Immature natural killer cell (primary cell): ENCODE results near the gene GALP. TPM values are rescaled to one million over a fixed set of nuclear protein-coding genes. Genes with fewer than 3 reads are reported as not detected.
"Not testable (repeated sequence)": the region's sequence is repeated elsewhere in the genome, so short reads cannot be mapped to it uniquely, and the experiment has no call there.

Experiments used
- DNase-seq, 3 donors: peaks; one replicate each; pipeline ENCODE4 v3.0.0; 2022; ENCODE audit warnings: mixed read lengths in 1 of 3
- H3K27ac Mint-ChIP-seq, 6 donors: one replicate each; pipeline ENCODE4 v1.8.0; 2020; ENCODE audit warnings: mixed read lengths in 6 of 6, mild to moderate bottlenecking in 5 of 6, inconsistent platforms in 4 of 6, moderate library complexity in 3 of 6
- H3K27me3 Mint-ChIP-seq, 3 donors: one replicate each; pipeline ENCODE4 v1.8.0; 2020 to 2021; ENCODE audit warnings: low read depth in 3 of 3, mild to moderate bottlenecking in 3 of 3, mixed read lengths in 3 of 3, moderate library complexity in 3 of 3, inconsistent platforms in 1 of 3
- H3K36me3 Mint-ChIP-seq, 3 donors: one replicate each; pipeline ENCODE4 v1.8.0; 2020; ENCODE audit warnings: mixed read lengths in 3 of 3, inconsistent platforms in 2 of 3, mild to moderate bottlenecking in 2 of 3
- H3K4me1 Mint-ChIP-seq, 2 donors: one replicate each; pipeline ENCODE4 v1.8.0; 2020; ENCODE audit warnings: inconsistent platforms in 2 of 2, mild to moderate bottlenecking in 2 of 2, mixed read lengths in 2 of 2, moderate library complexity in 1 of 2
- H3K4me3 Mint-ChIP-seq, 5 donors: one replicate each; pipeline ENCODE4 v1.8.0; 2020; ENCODE audit warnings: mild to moderate bottlenecking in 5 of 5, mixed read lengths in 5 of 5, inconsistent platforms in 3 of 5, moderate library complexity in 3 of 5
- H3K9me3 Mint-ChIP-seq, 6 donors: one replicate each; pipeline ENCODE4 v1.8.0; 2020; ENCODE audit warnings: mild to moderate bottlenecking in 6 of 6, mixed read lengths in 6 of 6, inconsistent platforms in 4 of 6, moderate library complexity in 3 of 6
- polyA plus RNA-seq, 3 donors: library from polyadenylated mRNA; unstranded; fragments of 300-500 nt; fragmentation: Illumina TruSeq; gene quantifications; one replicate each; pipeline ENCODE4 v1.2.3, GENCODE V29; 2021

The GALP gene
- not detected for polyA plus RNA-seq

DNA sequence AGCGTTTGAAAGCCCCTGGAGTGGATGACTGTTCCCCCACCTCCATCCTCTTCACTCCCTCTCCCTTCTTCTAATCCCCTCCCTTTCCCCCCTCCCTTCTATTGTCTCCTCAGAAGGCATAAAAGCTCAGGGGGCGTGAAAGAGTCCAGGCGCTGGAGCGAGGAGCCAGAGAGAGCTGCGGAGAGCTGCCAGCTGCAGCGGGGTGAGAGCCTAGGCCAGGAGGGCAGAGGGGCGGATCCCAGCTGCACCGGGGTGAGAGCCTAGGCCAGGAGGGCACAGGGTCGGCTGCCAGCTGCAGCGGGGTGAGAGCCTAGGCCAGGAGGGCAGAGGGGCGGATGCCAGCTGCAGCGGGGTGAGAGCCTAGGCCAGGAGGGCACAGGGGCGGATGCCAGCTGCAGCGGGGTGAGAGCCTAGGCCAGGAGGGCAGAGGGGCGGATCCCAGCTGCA is at the start of gene GALP:
GALP (plus strand) TSS at position 148 of the 447 bp plus-strand sequence. CDS start 1,101 bp downstream, outside the sequence.
- not testable (repeated sequence) for DNase-seq, H3K4me3 Mint-ChIP-seq, H3K27me3 Mint-ChIP-seq, H3K4me1 Mint-ChIP-seq, H3K9me3 Mint-ChIP-seq, H3K36me3 Mint-ChIP-seq, H3K27ac Mint-ChIP-seq

DNA sequence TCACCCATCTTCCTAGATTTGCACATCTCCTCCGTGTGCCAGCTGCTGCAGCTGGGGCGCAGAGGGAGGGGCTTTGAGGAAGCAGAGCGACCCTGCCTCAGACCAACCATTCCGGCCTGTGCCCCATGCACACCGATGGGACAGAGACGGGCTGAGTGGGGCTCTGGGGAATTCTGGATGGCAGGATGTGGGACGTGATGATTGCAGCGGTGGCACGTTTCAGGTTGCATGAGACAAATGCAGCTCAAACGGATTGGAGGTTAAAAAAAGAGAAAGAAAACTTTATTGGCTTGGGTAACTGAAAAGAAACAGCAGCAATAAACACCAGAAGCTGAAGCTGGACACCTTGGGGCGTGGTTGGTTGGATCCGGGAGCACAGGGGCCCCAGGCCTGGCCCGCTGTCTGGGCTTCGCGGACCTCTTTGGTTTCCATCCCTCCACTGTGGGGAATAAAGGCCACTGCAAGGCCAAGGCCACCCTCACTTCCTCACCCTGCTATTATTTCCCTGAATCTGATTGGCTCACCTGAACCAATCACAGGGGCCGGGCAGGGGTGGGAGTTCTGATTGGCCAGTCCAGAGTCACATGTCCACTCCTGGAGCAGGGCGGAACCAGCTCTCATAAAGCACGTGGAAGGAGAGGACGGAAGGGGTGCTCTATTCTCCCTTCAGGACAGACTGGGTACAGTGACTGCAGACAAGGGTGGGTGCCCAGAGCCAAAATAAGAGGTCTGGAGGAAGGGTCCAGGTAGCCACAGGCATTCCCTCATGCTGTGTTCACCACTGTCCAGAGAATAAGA is 48.6 kb upstream of the GALP start:
- H3K4me3 Mint-ChIP-seq = no peak overlapping the region
- H3K9me3 Mint-ChIP-seq = no peaks in the 10 kb centered on the region
- no peak for DNase-seq
- H3K27ac Mint-ChIP-seq = no peak overlapping the region
- peaks cover 2% of the 10 kb centered on the region in 2 donors for H3K4me1 Mint-ChIP-seq
- H3K36me3 Mint-ChIP-seq = peaks cover 0 to 3% (median 0%) of the 10 kb centered on the region in 3 donors
- peaks cover 0 to under 1% (median 0%) of the 10 kb centered on the region in 3 donors for H3K27me3 Mint-ChIP-seq

DNA sequence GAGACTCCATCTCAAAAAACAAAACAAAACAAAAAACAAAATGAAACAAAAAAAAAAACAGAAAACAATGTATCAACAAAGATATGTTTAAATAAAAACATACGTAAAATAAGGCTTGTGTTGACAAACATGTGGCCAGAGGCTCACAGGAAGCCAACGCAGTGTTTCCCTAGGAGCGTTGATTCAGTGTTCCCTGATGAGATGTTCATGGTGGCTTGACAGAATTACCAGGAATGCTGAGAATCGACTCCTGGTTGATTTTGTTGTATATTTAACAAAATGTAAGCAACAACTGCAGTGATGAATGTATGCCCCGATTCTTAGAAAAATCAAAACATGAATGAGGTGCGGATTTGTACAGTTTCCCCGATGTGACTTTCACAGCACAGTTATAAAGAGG is 45.8 kb upstream of the GALP start:
- no peaks in the 10 kb centered on the region for H3K4me1 Mint-ChIP-seq
- H3K27ac Mint-ChIP-seq = no peak overlapping the region
- H3K36me3 Mint-ChIP-seq = peaks cover 0 to 3% (median 0%) of the 10 kb centered on the region in 3 donors
- DNase-seq = no peak
- no peaks in the 10 kb centered on the region for H3K27me3 Mint-ChIP-seq
- H3K9me3 Mint-ChIP-seq = no peaks in the 10 kb centered on the region
- no peak overlapping the region for H3K4me3 Mint-ChIP-seq

GRCh38 chr19:56131651-56132050 is 44.2 kb upstream of the GALP start:
- H3K36me3 Mint-ChIP-seq = peaks cover 0 to 3% (median 0%) of the 10 kb centered on the region in 3 donors
- no peak overlapping the region for H3K4me3 Mint-ChIP-seq
- H3K4me1 Mint-ChIP-seq = no peaks in the 10 kb centered on the region
- no peak for DNase-seq
- H3K27me3 Mint-ChIP-seq = no peaks in the 10 kb centered on the region
- no peaks in the 10 kb centered on the region for H3K9me3 Mint-ChIP-seq
- no peak overlapping the region for H3K27ac Mint-ChIP-seq

GRCh38 chr19:56132316-56132822 is 43.4 kb upstream of the GALP start:
- Mint-ChIP-seq H3K4me1 (no peaks in the 10 kb centered on the region), H3K36me3 (peaks cover 0 to 3% (median 0%) of the 10 kb centered on the region in 3 donors), H3K27ac (no peak overlapping the region), H3K4me3 (no peak overlapping the region), H3K9me3 (no peaks in the 10 kb centered on the region), H3K27me3 (no peaks in the 10 kb centered on the region)
- no peak for DNase-seq

DNA sequence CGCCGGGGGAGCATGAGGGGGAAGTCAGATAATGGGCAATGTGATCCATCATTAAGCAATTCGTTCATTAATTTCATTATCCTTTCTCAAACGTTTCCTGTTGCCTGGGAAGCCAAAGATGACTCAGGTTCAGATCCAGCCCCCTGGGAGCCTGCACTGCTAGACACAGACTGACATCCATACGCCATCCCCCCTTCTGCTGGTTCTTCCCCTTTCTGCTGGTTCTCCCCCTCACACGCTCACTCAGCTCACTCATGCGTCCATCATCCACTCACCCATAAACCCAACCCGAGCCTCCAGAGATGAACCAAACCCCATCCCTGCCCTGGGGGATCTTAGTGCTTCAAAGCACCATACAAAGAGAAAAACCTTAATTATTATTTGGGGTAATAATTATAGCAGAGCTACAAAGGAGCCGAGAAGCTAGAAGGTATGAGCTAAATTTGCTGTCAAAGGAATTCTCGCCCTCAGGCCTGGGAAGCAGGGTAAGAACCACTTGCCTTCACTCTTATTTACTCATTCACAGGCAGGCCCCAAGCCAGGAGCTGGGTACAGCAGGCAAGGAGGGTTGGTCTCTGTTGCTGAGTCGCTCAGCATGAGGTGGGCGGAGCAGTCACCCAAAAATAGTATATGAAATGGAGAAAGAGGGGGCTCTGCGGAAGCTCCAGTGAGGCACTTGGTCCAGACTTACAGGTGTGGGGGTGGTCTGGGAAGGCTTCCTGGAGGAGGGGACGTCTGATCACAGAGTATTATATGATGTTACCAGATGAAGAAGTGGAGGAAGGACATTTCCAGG is 41.8 kb upstream of the GALP start:
- peaks cover under 1 to 2% of the 10 kb centered on the region in 2 donors for H3K4me1 Mint-ChIP-seq
- no peak overlapping the region for H3K4me3 Mint-ChIP-seq
- peaks cover 0 to 3% (median 0%) of the 10 kb centered on the region in 3 donors for H3K36me3 Mint-ChIP-seq
- no peaks in the 10 kb centered on the region for H3K27me3 Mint-ChIP-seq
- H3K9me3 Mint-ChIP-seq = no peaks in the 10 kb centered on the region
- DNase-seq = no peak
- H3K27ac Mint-ChIP-seq = no peak overlapping the region

DNA sequence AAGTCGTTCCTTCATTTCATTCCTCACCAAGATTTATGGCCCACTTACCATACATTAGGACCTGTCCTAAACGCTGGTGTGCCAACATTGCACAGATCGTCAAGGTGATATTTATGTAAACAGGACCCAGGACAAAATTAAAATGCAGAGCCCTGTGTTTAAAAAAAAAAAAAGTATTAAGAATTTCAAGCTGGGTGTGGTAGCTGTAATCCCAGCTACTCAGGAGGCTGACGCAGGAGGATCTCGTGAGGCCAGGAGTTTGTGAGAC is 41.2 kb upstream of the GALP start:
- no peaks in the 10 kb centered on the region for H3K9me3 Mint-ChIP-seq
- peaks cover 0 to 3% (median 0%) of the 10 kb centered on the region in 3 donors for H3K36me3 Mint-ChIP-seq
- peaks cover 4 to 8% of the 10 kb centered on the region in 2 donors for H3K4me1 Mint-ChIP-seq
- no peak overlapping the region for H3K4me3 Mint-ChIP-seq
- H3K27me3 Mint-ChIP-seq = no peaks in the 10 kb centered on the region
- DNase-seq = no peak
- H3K27ac Mint-ChIP-seq = no peak overlapping the region

DNA sequence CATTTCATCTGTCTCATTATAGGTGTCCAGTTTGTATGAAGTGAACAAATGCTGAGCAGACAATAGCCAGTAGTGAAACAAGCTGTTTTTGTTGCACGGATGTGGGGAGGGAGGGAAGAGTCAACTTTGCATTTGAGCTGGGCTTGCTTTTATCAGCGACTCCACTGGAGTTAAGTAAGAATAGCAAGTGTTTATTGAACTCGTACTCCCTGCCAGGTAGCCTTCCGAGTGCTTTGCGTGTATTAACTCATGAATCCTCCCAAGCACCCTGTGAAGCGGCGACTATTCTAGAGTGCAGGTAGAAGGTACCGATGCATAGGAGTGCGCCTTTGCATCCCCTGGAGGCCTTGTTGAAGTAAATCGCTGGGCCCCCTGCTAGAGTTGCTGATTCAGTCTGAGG is 39.4 kb upstream of the GALP start:
- no peak for DNase-seq
- H3K9me3 Mint-ChIP-seq = no peaks in the 10 kb centered on the region
- H3K36me3 Mint-ChIP-seq = peaks cover 0 to 3% (median 0%) of the 10 kb centered on the region in 3 donors
- H3K27me3 Mint-ChIP-seq = peaks cover 7 to 11% (median 7%) of the 10 kb centered on the region in 3 donors
- peaks cover 16 to 23% of the 10 kb centered on the region in 2 donors for H3K4me1 Mint-ChIP-seq
- H3K27ac Mint-ChIP-seq = no peak overlapping the region
- H3K4me3 Mint-ChIP-seq = no peak overlapping the region

GRCh38 chr19:56137405-56137804 is 38.4 kb upstream of the GALP start:
- DNase-seq = no peak
- Mint-ChIP-seq H3K4me1 (peaks cover 22 to 30% of the 10 kb centered on the region in 2 donors), H3K36me3 (no peaks in the 10 kb centered on the region), H3K4me3 (no peak overlapping the region), H3K27ac (no peak overlapping the region), H3K9me3 (no peaks in the 10 kb centered on the region), H3K27me3 (peaks cover 11 to 12% (median 12%) of the 10 kb centered on the region in 3 donors)

- no peak overlapping the region for H3K27ac Mint-ChIP-seq
- no peaks in the 10 kb centered on the region for H3K36me3 Mint-ChIP-seq
- DNase-seq = no peak
- peak overlapping the region in 2 of 5 donors; percentile 4 to 76 for H3K4me3 Mint-ChIP-seq
- peaks cover 22 to 30% of the 10 kb centered on the region in 2 donors for H3K4me1 Mint-ChIP-seq
- H3K9me3 Mint-ChIP-seq = no peaks in the 10 kb centered on the region
- H3K27me3 Mint-ChIP-seq = peaks cover 12 to 13% (median 12%) of the 10 kb centered on the region in 3 donors
Measured at GRCh38 chr19:56138069-56138468, 37.7 kb upstream of the GALP start.

GRCh38 chr19:56139847-56140582 is 35.8 kb upstream of the GALP start:
- peaks cover 12 to 13% (median 12%) of the 10 kb centered on the region in 3 donors for H3K27me3 Mint-ChIP-seq
- peaks cover 24 to 36% of the 10 kb centered on the region in 2 donors for H3K4me1 Mint-ChIP-seq
- H3K36me3 Mint-ChIP-seq = no peaks in the 10 kb centered on the region
- peak overlapping the region; percentile 88 to 99 (median 90) for H3K4me3 Mint-ChIP-seq
- H3K27ac Mint-ChIP-seq = peak overlapping the region; percentile 86 to 98 (median 92)
- H3K9me3 Mint-ChIP-seq = no peaks in the 10 kb centered on the region
- no peak for DNase-seq

- peak within 1 kb of the TSS; percentile 88 to 99 (median 90) for H3K4me3 Mint-ChIP-seq
- H3K9me3 Mint-ChIP-seq = no peaks in the 10 kb centered on the region
- peaks cover 24 to 36% of the 10 kb centered on the region in 2 donors for H3K4me1 Mint-ChIP-seq
- H3K36me3 Mint-ChIP-seq = no peaks in the 10 kb centered on the region
- H3K27ac Mint-ChIP-seq = peak within 1 kb of the TSS; percentile 86 to 98 (median 92)
- peaks cover 12 to 13% (median 12%) of the 10 kb centered on the region in 3 donors for H3K27me3 Mint-ChIP-seq
- peak; percentile 97 to 98 (median 98) for DNase-seq
Measured at GRCh38 chr19:56140583-56141416, 35.0 kb upstream of the GALP start, which contains the start of gene ZNF444. Gene ZNF444, plus strand, starts transcription at chr19:56141287. Its CDS starts 5,625 bp downstream, at chr19:56146912.
